Fibroblast of skin of abdomen (primary cell): Measurements from ENCODE around the gene UNCX.
"Not testable (repeated sequence)": the region's sequence is repeated elsewhere in the genome, so short reads cannot be mapped to it uniquely, and the experiment has no call there.

Experiments used
- DNase-seq: peaks from one replicate; pipeline ENCODE4 v3.0.0-alpha.2; 2013

UNCX gene

DNA sequence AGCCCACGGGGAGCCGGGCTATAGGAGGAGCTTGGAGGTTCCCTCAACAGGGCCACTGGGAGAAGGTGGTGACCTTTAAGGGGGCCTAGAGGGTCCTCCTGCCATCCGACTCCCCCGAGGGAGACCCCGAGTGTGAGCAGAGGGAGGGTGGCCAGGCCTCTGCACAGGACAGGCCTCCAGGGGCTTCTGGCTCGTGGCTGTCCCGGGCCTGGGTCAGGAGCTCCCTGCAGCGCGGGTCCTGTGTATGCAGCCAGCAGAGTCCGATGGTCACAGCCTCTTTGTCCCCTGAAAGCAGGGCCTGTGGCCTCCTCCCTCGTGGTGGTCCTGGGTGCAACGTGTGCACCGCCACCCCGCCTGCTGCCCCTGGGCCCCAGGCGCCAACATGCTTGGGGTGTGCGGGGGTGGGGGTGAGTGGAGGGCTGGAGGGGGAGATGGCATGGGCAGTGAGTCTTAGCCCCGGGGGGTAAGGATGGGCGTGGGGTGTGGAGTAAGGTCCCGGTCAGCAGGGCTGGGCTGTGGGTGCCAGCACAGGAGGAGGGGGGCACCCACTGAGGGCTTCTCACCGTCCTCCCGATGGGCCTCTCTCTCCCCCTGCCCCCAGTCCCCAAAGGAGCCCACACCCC, 27.1 kb downstream of the UNCX start:
- no peak for DNase-seq

DNA sequence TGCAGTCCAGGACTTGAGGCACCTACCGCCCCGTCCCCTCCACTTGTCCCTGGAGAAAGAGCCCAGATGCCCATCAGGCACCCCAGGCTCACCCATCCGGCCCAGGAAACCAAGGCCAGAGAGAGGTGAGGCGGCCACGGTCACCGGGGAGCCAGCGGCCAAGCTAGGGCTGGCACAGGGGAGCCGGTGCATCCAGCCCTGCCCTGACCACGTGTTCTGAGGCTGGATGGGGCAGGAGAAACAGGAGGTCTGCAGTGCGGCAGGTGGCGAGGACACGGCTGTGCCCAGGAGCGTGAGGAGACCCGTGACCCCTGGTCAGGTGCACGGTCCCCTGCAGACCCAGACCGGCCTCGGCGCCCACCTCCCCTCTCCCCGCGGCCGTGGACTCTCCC, 27.6 kb downstream of the UNCX start:
- DNase-seq = no peak

- not testable (repeated sequence) for DNase-seq
Measured at GRCh38 chr7:1261036-1261435, 28.4 kb downstream of the UNCX start.

DNA sequence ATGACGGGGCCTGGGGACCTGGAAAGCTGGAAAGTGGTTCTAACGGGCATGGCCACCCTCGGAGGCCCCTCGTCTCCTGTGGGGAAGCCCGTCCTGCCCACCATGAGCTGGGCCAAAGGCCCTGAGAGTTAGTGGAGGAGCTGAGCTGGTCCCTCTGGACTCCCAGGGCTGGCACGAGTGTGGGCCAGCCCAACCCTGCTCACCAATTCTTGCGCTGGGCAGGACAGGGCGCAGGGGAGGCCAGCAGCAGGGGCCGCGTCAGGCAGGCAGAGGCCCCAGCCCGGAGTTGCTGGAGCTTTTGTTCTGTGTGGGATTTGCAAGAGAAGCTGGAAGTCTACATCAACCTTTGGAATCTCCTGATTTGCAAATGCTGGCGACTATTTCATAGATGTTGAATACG, 29.8 kb downstream of the UNCX start:
- DNase-seq = no peak

GRCh38 chr7:1263391-1263951, 30.8 kb downstream of the UNCX start:
- DNase-seq = no peak

GRCh38 chr7:1264345-1265280, 31.9 kb downstream of the UNCX start:
- DNase-seq = no peak

DNA sequence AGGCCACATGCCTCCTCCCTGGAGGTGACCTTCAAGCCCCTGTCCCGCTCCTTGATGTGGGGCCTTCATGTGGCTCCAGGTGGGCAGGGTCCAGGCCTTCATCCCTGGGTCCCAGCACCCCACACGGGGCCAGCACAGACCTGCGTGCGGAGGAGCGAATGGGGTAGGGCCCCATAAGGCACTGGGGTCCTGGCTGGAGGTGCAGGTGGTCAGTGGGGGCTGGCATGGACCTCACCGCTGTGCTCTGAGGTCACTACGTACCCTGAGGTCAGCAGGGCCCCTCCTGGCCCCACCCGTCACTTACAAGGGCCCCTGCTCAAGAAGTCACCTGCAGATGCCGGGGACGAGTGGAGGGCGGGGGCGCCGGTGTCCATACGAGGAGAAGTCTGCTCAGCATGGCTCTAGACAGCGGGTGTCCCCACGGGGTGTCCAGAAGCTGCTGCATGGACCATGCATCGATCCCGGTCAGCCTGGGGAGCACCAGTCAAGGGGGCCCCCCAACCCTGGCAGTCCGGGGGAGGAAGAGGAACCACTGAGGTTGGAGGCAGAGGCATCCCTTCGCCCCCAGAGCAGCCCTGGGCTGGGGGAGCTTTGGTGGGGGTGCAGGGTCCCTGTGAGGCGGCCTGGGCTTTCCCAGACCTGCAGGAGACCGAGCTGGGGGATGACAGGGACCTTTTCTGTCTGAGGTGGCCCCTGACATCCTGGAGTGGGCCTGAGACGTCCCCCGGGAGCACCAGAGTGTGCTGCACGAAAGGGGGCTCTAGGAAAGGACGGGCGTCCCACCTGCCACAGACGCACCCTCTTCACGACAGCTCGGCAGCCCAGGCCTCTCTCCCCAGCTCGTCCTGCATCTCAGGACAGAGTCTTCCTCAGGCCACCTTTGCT, 34.6 kb downstream of the UNCX start:
- no peak for DNase-seq

DNA sequence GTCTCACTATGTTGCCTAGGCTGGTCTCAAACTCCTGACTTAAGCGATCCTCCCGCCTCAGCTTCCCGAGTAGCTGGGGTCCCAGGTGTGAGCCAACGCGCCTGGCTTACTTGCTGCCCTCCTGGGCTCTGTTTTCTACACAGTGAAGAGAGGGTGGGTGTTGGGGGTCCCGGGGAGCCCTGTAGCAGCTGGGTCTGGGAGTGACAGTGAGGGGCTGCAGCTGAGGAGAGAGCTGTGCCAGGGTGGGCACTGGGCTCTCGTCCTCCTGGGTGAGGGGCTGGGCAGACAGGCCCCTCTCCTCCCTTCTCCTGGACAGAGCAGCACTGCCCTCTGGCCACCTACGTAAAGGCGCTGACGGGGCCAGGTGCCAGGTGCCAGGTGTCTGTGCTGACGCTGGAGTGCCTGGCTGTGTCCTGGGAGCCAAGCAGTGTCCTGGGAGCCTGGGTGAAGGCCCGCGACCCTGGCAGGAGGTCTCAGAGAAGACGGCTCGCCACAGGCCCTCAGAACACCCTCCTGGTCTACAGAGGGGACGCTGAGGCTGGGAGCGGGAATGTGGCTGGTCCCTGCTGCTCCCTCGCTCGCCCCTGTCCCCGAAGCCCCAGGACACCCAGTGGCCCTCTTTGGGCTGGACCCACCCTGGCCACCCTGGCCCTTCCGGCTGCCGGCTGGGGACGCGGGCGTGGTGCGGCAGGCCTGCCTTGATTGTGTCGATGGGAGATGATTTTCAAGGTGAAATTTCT, 35.6 kb downstream of the UNCX start:
- no peak for DNase-seq

GRCh38 chr7:1268866-1269265, 36.2 kb downstream of the UNCX start:
- no peak for DNase-seq

GRCh38 chr7:1269336-1269890, 36.7 kb downstream of the UNCX start:
- no peak for DNase-seq

- DNase-seq = no peak
Measured at GRCh38 chr7:1270181-1270580, 37.5 kb downstream of the UNCX start.

- no peak for DNase-seq
Measured at GRCh38 chr7:1271046-1271445, 38.4 kb downstream of the UNCX start.

DNA sequence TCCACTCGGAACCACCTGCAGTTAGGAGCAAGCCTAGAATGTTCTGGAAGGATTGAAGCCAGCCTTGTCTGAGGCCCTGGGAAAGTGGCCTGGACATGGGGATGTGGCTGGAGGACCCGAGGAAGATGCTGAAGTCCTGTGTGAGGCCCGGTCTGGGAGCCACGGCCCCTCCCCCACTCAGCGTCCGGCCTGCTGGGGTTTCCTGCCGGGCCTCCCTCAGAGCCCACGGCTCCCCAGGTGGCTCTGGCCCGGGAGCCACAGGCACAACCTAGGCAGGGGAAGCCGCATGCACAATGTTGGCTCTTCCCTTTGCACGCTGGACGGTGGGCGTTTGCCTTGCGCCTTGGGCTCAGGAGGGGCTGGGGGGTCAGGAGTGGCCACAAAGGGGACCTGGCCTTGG, 39.0 kb downstream of the UNCX start:
- DNase-seq = no peak

GRCh38 chr7:1272136-1272535, 39.5 kb downstream of the UNCX start:
- DNase-seq = not testable (repeated sequence)

DNA sequence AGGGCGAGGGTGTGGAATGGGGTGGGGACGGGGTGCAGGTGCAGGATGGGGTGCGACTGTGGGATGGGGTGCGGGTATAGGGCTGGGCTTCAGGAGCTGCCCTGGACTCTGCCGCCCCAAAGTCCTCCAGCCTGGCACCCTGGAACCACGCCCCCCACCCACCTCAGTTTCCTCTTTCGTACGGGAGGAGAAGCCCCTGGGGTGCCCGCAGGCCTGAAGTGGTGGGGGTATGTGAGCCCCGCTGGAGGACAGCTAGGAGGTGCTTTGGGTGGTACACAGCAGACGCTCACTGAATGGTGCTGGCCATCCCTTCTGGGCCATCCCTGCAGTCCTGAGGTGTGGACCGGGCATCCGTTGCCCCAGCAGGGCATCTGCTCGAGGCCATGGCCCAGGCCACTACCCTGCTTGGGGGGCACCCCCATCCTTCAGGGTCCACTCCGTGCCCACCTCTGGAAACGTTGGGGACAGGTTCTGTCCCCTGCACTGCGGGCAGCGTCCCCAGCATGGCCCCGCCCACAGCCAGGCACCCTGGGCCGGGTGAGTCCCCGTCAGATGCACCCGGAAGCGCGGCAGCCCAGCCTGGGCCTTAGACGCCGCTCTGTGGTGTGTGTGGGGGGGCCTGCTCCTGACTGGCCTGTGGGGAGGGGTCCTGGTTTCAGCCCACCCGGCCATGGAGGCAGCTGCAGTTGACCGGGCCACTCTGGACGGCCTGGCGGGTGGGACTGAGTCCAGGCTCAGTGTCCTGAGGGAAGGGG, 41.6 kb downstream of the UNCX start:
- DNase-seq = no peak

DNA sequence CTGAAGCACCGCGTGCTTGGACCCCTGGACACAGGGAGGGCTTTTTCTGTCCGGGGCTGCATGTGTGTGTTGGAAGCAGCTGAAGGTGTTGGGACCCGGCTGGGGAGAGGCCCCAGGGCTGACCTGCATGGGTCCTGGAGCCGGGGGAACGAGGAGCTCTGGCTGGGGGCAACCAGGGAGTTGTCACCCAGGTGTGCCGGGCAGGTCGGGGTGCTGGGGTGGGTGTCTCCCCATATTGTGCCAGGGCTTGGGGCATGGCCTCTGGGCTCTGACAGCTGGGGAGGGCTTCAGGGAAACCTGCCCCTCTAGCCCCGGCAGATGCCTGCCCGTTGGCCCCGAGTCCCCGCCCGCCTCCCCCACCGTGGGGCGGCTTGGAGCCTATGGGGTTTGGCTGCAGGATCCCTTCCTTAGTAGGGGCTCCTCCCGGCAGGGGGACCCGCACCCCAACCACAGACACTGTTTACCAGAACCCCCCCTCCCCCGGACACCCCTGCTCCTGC, 42.3 kb downstream of the UNCX start:
- DNase-seq = no peak

GRCh38 chr7:1275451-1276381, 43.0 kb downstream of the UNCX start:
- DNase-seq = no peak

- no peak for DNase-seq
Measured at GRCh38 chr7:1276626-1277175, 44.0 kb downstream of the UNCX start.

DNA sequence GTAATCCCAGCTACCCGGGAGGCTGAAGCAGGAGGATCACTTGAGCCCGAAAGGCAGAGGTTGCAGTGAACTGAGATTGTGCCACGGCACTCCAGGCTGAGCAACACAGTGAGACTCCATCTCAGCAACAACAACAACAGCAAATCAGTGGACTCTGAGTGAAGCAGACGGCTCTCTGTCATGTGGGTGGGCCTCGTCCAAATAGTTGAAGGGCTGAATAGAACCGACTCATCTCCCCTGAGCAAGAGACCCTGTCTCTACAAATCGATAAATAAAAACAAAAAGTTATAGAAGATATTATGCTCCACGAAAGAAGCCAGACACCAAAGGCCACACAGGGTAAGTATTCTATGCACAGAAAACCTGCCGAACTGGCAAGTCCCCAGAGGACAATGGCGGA, 45.9 kb downstream of the UNCX start:
- DNase-seq = no peak
